GM12872 (cell line): ENCODE measurements around the gene FDPS.

Experiments used
- CTCF ChIP-seq: IDR thresholded peaks from 3 replicates; pipeline ENCODE4 v1.5.1; 2011; ENCODE audit warnings: low read depth, mild to moderate bottlenecking, low read length, moderate library complexity; ENCODE audit not compliant: insufficient read depth

The FDPS gene

DNA sequence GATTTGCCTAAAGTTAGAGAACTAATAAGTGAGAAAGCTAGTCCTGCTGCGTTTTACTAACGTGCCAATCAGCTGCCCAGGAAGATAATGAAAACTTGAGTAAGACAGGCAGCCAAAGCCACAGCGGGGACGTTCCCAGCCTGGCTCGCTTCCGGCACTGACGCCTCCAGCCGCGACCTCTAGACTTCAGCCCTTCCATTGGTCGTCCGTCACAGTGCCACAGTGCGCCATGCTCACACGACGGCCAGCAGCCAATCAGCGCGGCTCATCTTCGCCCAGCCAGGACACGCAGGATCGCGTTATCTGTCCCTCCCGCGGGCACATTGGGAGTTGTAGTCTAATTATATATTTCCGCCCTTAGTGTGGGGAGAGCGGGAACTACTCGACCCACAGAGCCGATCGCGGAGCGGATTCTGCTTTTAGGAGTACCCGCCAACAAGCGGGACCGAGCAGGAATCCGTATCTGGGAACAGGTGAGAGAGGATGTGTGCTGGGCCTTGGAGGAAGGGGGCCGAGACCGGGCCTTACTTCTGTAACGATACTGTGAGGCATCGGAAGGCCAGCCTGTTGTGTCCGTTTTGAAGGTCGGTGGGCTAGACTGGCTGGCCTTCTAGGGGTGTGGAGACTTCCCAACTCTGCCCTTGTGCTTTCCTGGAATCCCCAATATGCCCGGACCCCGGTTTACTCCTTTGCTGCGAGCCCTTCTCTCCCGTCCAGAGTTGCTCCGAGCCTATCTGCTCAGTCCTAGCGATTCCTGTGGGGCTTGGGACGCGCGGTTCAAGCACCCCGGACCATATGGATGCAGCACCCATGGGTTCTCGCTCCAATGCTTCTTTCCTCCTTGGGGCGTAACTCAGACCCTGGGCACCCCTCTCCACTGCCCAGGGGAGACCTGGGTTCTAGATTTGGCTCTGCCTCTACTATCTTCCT is at the start of gene FDPS:
TSS of gene FDPS (plus strand) at position 374 of the 930 bp plus-strand sequence. CDS start 924 bp downstream, outside the sequence.
- TF ChIP-seq CTCF = no peak

- no peak for TF ChIP-seq CTCF
Observed at GRCh38 chr1:155260276-155260675, 48.4 kb upstream of the FDPS start.

GRCh38 chr1:155261493-155261851 is 47.2 kb upstream of the FDPS start:
- TF ChIP-seq CTCF = no peak

GRCh38 chr1:155261852-155262673 is 46.6 kb upstream of the FDPS start, which contains the start of gene SCAMP3:
SCAMP3 (minus strand) TSS chr1:155262360; CDS start chr1:155262151, 209 bp downstream.
- no peak for TF ChIP-seq CTCF

DNA sequence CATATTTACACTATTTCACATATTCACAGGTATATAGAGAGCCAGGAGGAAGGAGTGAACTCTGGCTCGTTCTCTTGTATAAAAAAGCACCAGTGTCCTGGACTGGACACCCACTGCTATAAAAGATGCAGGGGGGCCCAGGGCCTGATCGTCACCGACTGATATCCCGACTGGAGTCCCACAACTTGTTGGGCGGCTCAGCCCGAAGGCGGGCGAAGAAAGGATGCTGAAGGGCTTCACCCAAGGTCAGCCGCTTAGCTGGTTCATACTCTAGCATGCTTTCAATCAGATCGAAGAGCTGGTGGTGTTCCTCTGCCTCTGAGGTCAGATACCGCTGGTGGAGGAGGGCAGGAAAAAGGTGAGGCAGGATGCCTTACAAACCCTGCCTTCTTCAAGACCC is 45.6 kb upstream of the FDPS start:
- TF ChIP-seq CTCF = no peak

DNA sequence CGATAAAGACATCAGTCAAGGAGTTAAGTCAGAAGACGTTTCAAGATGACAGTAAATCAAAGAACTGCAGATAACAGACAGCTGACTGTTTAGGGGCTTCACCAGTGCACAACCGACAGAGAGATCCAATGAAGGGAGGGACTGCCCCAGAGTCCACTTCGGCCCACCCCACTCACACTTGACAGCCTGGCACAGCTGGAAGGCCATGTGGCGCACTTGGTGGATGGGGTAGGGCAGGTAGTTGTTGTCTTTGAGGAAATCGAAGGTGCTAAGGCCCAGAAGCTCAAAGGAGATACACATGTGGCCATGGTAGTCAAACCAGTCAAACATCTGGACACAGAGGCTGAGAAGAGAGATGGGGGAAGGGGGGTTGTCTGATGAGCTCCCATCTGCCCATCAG is 42.1 kb upstream of the FDPS start:
- no peak for TF ChIP-seq CTCF

DNA sequence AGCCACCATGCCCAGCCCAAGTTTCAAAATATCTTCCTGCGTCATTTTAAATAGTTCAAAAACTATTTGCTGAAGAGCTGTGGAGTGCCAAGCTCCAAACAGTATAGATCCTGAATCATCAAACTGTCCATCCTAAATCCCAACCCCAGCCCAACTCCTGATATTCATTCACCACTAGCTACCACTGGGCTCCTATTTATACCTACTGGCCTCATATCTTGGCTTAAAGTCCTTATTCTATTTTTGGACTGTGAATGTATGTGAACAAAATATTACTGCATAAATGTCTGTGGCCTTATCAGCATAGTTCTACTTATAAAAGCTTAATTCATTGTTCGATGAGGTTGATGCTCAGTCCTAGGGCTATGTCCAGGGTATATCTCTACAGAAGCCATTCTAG is 41.3 kb upstream of the FDPS start:
- TF ChIP-seq CTCF = no peak
